Endodermal cell (in vitro differentiated cells): ENCODE results near the gene INKA1. TPM values are rescaled to one million over a fixed set of nuclear protein-coding genes. Genes with fewer than 3 reads are reported as not detected.

Source experiments
- DNase-seq: peaks from one replicate; pipeline ENCODE4 v3.0.0-alpha.2; 2017
- H3K27ac ChIP-seq: 2 replicates; pipeline ENCODE4 v1.5.1; 2013; ENCODE audit warnings: mild to moderate bottlenecking, low read depth, low read length, moderate library complexity
- H3K27me3 ChIP-seq: 2 replicates; pipeline ENCODE4 v1.6.1; 2013; ENCODE audit warnings: mild to moderate bottlenecking, low read length, moderate library complexity; ENCODE audit not compliant: insufficient read depth, control insufficient read depth, poor library complexity, severe bottlenecking
- H3K36me3 ChIP-seq: 2 replicates; pipeline ENCODE4 v1.7.0; 2013; ENCODE audit warnings: mild to moderate bottlenecking, low read length, moderate library complexity; ENCODE audit not compliant: control insufficient read depth, insufficient read depth
- H3K4me1 ChIP-seq: one replicate; pipeline ENCODE4 v1.7.0; 2013; ENCODE audit warnings: low read length; ENCODE audit not compliant: control insufficient read depth, insufficient read depth
- H3K4me3 ChIP-seq: 2 replicates; pipeline ENCODE4 v1.5.1; 2013; ENCODE audit warnings: mild to moderate bottlenecking, low read length, moderate library complexity
- H3K9ac ChIP-seq: 2 replicates; pipeline ENCODE4 v1.6.1; 2013; ENCODE audit warnings: mild to moderate bottlenecking, low read length, moderate library complexity; ENCODE audit not compliant: poor library complexity, severe bottlenecking; ENCODE audit errors: extremely low read depth
- H3K9me3 ChIP-seq: 2 replicates; pipeline ENCODE4 v1.6.1; 2013; ENCODE audit warnings: mild to moderate bottlenecking, low read length, moderate library complexity; ENCODE audit not compliant: control insufficient read depth
- H3K27ac Mint-ChIP-seq: 2 replicates; pipeline ENCODE4 v1.8.0; 2020; ENCODE audit warnings: mixed read lengths
- H3K27me3 Mint-ChIP-seq: 2 replicates; pipeline ENCODE4 v1.8.0; 2021; ENCODE audit warnings: mild to moderate bottlenecking, mixed read lengths; ENCODE audit not compliant: insufficient read depth
- H3K36me3 Mint-ChIP-seq: 2 replicates; pipeline ENCODE4 v1.8.0; 2020; ENCODE audit warnings: low read depth, mixed read lengths
- H3K4me1 Mint-ChIP-seq: 2 replicates; pipeline ENCODE4 v1.8.0; 2020; ENCODE audit warnings: mixed read lengths
- H3K4me3 Mint-ChIP-seq: 2 replicates; pipeline ENCODE4 v1.8.0; 2020; ENCODE audit warnings: mild to moderate bottlenecking, moderate library complexity, mixed read lengths
- H3K9me3 Mint-ChIP-seq: 2 replicates; pipeline ENCODE4 v1.8.0; 2020; ENCODE audit warnings: mild to moderate bottlenecking, mixed read lengths
- CTCF ChIP-seq: fragments of 200-600 bp; sonication (generic); conservative IDR thresholded peaks from 2 replicates; pipeline ENCODE4 v1.5.0; 2021; ENCODE audit warnings: antibody characterized with exemption, mild to moderate bottlenecking
- WGBS, 2 experiments: methylation state at CpG; one replicate each; pipeline versions ENCODE4 v1.1.5 to v1.1.7; 2013; ENCODE audit warnings: missing lambda C conversion rate in 2 of 2, mixed read lengths in 1 of 2; ENCODE audit not compliant: insufficient coverage in 1 of 2, insufficient read length in 1 of 2; 5-methylcytosine and 5-hydroxymethylcytosine counted together
- microRNA-seq: library from miRNA; unstranded; fragments of <30 nt; microRNA quantifications from one replicate; pipeline ENCODE4 v1.2.0, GENCODE V29; 2020; ENCODE audit warnings: borderline microRNAs expressed
- total RNA-seq, 2 donors: library from RNA; stranded (reverse); fragmentation: NEBNext Ultra II Directional in 1 of 2; extraction: Animal tissue kit (Norgen Biotek cat#: 25700) in 1 of 2; gene quantifications; 2 replicates in 1 of 2; 3 replicates in 1 of 2; pipeline ENCODE4 v1.2.1, GENCODE V29; 2021

Gene INKA1
- total RNA-seq, 2 donors from 2014 or later: not detected

- Histone ChIP-seq H3K4me1 (no peaks in the 10 kb centered on the region), H3K9ac (no peak overlapping the region), H3K4me3 (no peak overlapping the region), H3K36me3 (peaks cover 47% of the 10 kb centered on the region), H3K27me3 (no peaks in the 10 kb centered on the region), H3K27ac (no peak overlapping the region), H3K9me3 (no peaks in the 10 kb centered on the region)
- WGBS, 2 experiments: 79 to 87% methylated on average over 2 to 3 of the region's 3 CpGs
- Mint-ChIP-seq H3K27ac (no peak overlapping the region), H3K4me1 (no peaks in the 10 kb centered on the region), H3K9me3 (no peaks in the 10 kb centered on the region), H3K4me3 (no peak overlapping the region), H3K36me3 (peaks cover 33% of the 10 kb centered on the region), H3K27me3 (no peaks in the 10 kb centered on the region)
- DNase-seq: no peak
- no peak for TF ChIP-seq CTCF
Observed at GRCh38 chr3:49842843-49843517, 39.9 kb downstream of the INKA1 start.

GRCh38 chr3:49844464-49845183 is 41.6 kb downstream of the INKA1 start:
- no peak overlapping the region for H3K9ac ChIP-seq
- no peak for DNase-seq
- no peak overlapping the region for H3K27ac ChIP-seq
- no peaks in the 10 kb centered on the region for H3K4me1 ChIP-seq
- Mint-ChIP-seq H3K4me1 (no peaks in the 10 kb centered on the region), H3K4me3 (no peak overlapping the region), H3K9me3 (no peaks in the 10 kb centered on the region), H3K36me3 (peaks cover 29% of the 10 kb centered on the region), H3K27ac (no peak overlapping the region), H3K27me3 (no peaks in the 10 kb centered on the region)
- H3K36me3 ChIP-seq: peaks cover 41% of the 10 kb centered on the region
- no peak overlapping the region for H3K4me3 ChIP-seq
- no peak for TF ChIP-seq CTCF
- no peaks in the 10 kb centered on the region for H3K9me3 ChIP-seq
- no peaks in the 10 kb centered on the region for H3K27me3 ChIP-seq
- 86 to 92% methylated on average over 3 to 5 of the region's 5 CpGs for WGBS, 2 experiments

GRCh38 chr3:49845694-49846093 is 42.6 kb downstream of the INKA1 start:
- 91 to 100% methylated on average over 1 to 3 of the region's 3 CpGs for WGBS, 2 experiments
- H3K27ac Mint-ChIP-seq: no peak overlapping the region

More at GRCh38 chr3:49845694-49846093, 42.6 kb downstream of the INKA1 start:
- Histone ChIP-seq H3K36me3 (peaks cover 41% of the 10 kb centered on the region), H3K4me3 (no peak overlapping the region), H3K27me3 (no peaks in the 10 kb centered on the region), H3K27ac (no peak overlapping the region), H3K9ac (no peak overlapping the region), H3K4me1 (no peaks in the 10 kb centered on the region), H3K9me3 (no peaks in the 10 kb centered on the region)
- TF ChIP-seq CTCF: no peak
- no peak for DNase-seq
- peaks cover 32% of the 10 kb centered on the region for H3K36me3 Mint-ChIP-seq
- H3K4me1 Mint-ChIP-seq: no peaks in the 10 kb centered on the region
- H3K9me3 Mint-ChIP-seq: no peaks in the 10 kb centered on the region
- H3K27me3 Mint-ChIP-seq: no peaks in the 10 kb centered on the region
- no peak overlapping the region for H3K4me3 Mint-ChIP-seq

Small RNAs within 50 kb of the gene (microRNA-seq; reads per million reads assigned to microRNA genes)
- gene MIR5193: not detected

Other genes with a start within 250 kb of the INKA1 start
- 1 to 10 TPM; 2.4 to 2.5 TPM for gene BSN, start 248.8 kb upstream of the INKA1 start, total RNA-seq
- 100 to 1,000 TPM; 188 to 216 TPM for gene APEH, start 128.9 kb upstream of the INKA1 start, total RNA-seq
- gene MST1, start 113.8 kb upstream of the INKA1 start, total RNA-seq: 10 to 100 TPM; 30.8 to 35.5 TPM
- gene RNF123, start 113.7 kb upstream of the INKA1 start, total RNA-seq: 10 to 100 TPM; 47.3 to 47.6 TPM
- gene AMIGO3, start 83.6 kb upstream of the INKA1 start, total RNA-seq: 1 to 10 TPM; 1.4 to 3.0 TPM
- gene GMPPB, start 79.3 kb upstream of the INKA1 start, total RNA-seq: 10 to 100 TPM; 35.5 to 38.2 TPM
- 10 to 100 TPM; 45.8 to 49.8 TPM for gene IP6K1, start 16.7 kb upstream of the INKA1 start, total RNA-seq
- not detected for gene CDHR4, start 3.4 kb upstream of the INKA1 start, total RNA-seq
- gene UBA7, start 10.7 kb downstream of the INKA1 start, total RNA-seq: 1 to 10 TPM; 1.0 to 3.4 TPM
- gene TRAIP, start 53.3 kb downstream of the INKA1 start, total RNA-seq: 10 to 100 TPM; 22.3 to 32.8 TPM
- gene CAMKV, start 66.6 kb downstream of the INKA1 start, total RNA-seq: 1 to 10 TPM in 1 of 2 donors, under 1 TPM in 1; 0.75 to 7.1 TPM
- 10 to 100 TPM in 1 of 2 donors, 1 to 10 TPM in 1; 6.8 to 11.2 TPM for gene MST1R, start 100.6 kb downstream of the INKA1 start, total RNA-seq
- gene MON1A, start 126.5 kb downstream of the INKA1 start, total RNA-seq: 1 to 10 TPM; 4.1 to 6.2 TPM
- 100 to 1,000 TPM; 116 to 168 TPM for gene RBM6, start 136.9 kb downstream of the INKA1 start, total RNA-seq